Activated CD8-positive, alpha-beta T cell treated with anti-CD3 and anti-CD28 coated beads for 36 hours (primary cell): ENCODE data around the gene HDAC8. TPM values are rescaled to one million over a fixed set of nuclear protein-coding genes. Genes with fewer than 3 reads are reported as not detected.

Experiments used
- ATAC-seq: fragments of 200-7000 bp; cut with Tn5 transposase; one replicate; pipeline ENCODE4 v1.10.0; 2021; ENCODE audit warnings: mild to moderate bottlenecking, moderate library complexity
- CTCF ChIA-PET: fragments of 350-600 bp; sonication (Branson Sonifier 250); formaldehyde crosslinking; loops from one replicate; lab custom pipeline; 2021; ENCODE audit warnings: antibody characterized with exemption; lab: Charles Lee
- POLR2A ChIA-PET: fragments of 350-600 bp; sonication (Branson Sonifier 250); formaldehyde crosslinking; loops from one replicate; lab custom pipeline; 2021; ENCODE audit warnings: antibody characterized with exemption; lab: Charles Lee
- DNase-seq: peaks from one replicate; pipeline ENCODE4 v3.0.0-alpha.2; 2020
- H3K27ac Mint-ChIP-seq: one replicate; pipeline ENCODE4 v1.8.0; 2021; ENCODE audit warnings: mild to moderate bottlenecking, mixed read lengths
- H3K27me3 Mint-ChIP-seq: one replicate; pipeline ENCODE4 v1.8.0; 2021; ENCODE audit warnings: mixed read lengths
- H3K36me3 Mint-ChIP-seq: one replicate; pipeline ENCODE4 v1.8.0; 2021; ENCODE audit warnings: low read depth, mixed read lengths
- H3K4me1 Mint-ChIP-seq: one replicate; pipeline ENCODE4 v1.8.0; 2021; ENCODE audit warnings: low read depth, mixed read lengths
- H3K4me3 Mint-ChIP-seq: one replicate; pipeline ENCODE4 v1.8.0; 2021; ENCODE audit warnings: mild to moderate bottlenecking, moderate library complexity, mixed read lengths
- H3K9me3 Mint-ChIP-seq: one replicate; pipeline ENCODE4 v1.8.0; 2021; ENCODE audit warnings: mixed read lengths
- CTCF ChIP-seq: fragments of 200-600 bp; IDR thresholded peaks from one replicate; pipeline ENCODE4 v1.8.0; 2022; ENCODE audit warnings: antibody characterized with exemption, mild to moderate bottlenecking
- intact Hi-C: fragments of 100-400 bp; cut with micrococcal nuclease; formaldehyde crosslinking; loops from one replicate; pipeline ENCODE4 v1.10.0; 2022
- total RNA-seq, 2 experiments: library from RNA; stranded (reverse); gene quantifications; one replicate each; pipeline ENCODE4 v1.2.3, GENCODE V29; 2021

HDAC8 gene
- total RNA-seq, 2 experiments from 2014 or later, result 14.6 to 17.8 TPM

- Mint-ChIP-seq H3K36me3 (peaks cover 5% of the 10 kb centered on the region), H3K27me3 (no peaks in the 10 kb centered on the region), H3K4me1 (no peaks in the 10 kb centered on the region), H3K4me3 (no peak overlapping the region), H3K9me3 (no peaks in the 10 kb centered on the region), H3K27ac (no peak overlapping the region)
- ATAC-seq (no peak), DNase-seq (no peak)
- POLR2A ChIA-PET, result no interaction called here
- TF ChIP-seq CTCF, result no peak
- CTCF ChIA-PET, result no interaction called here
- intact Hi-C loops, result no loop called here
Observed at GRCh38 chrX:72536542-72536941, 36.1 kb downstream of the HDAC8 start.

GRCh38 chrX:72532366-72532765 lies 40.3 kb downstream of the HDAC8 start:
- no peak for DNase-seq
- no peak overlapping the region for H3K27ac Mint-ChIP-seq
- ATAC-seq, result no peak
- peaks cover 4% of the 10 kb centered on the region for H3K4me1 Mint-ChIP-seq
- H3K9me3 Mint-ChIP-seq, result no peaks in the 10 kb centered on the region
- ChIA-PET POLR2A (no interaction called here), CTCF (no interaction called here)
- no peak overlapping the region for H3K4me3 Mint-ChIP-seq
- no peaks in the 10 kb centered on the region for H3K27me3 Mint-ChIP-seq
- intact Hi-C loops, result no loop called here
- H3K36me3 Mint-ChIP-seq, result peaks cover 12% of the 10 kb centered on the region
- no peak for TF ChIP-seq CTCF

GRCh38 chrX:72526534-72527508 lies 45.8 kb downstream of the HDAC8 start:
- DNase-seq, result no peak
- H3K4me3 Mint-ChIP-seq, result no peak overlapping the region
- H3K27ac Mint-ChIP-seq, result peak overlapping the region; percentile 5

GRCh38 chrX:72498782-72499181 lies 73.9 kb downstream of the HDAC8 start:
- no peaks in the 10 kb centered on the region for H3K4me1 Mint-ChIP-seq
- ATAC-seq, result no peak
- POLR2A ChIA-PET, result no interaction called here

More at GRCh38 chrX:72526534-72527508, 45.8 kb downstream of the HDAC8 start:
- peaks cover 1% of the 10 kb centered on the region for H3K9me3 Mint-ChIP-seq
- no peaks in the 10 kb centered on the region for H3K27me3 Mint-ChIP-seq
- TF ChIP-seq CTCF, result no peak
- H3K36me3 Mint-ChIP-seq, result peaks cover 19% of the 10 kb centered on the region
- no peak for ATAC-seq
- intact Hi-C loops, result no loop called here
- peaks cover 15% of the 10 kb centered on the region for H3K4me1 Mint-ChIP-seq
- ChIA-PET POLR2A (no interaction called here), CTCF (no interaction called here)

More at GRCh38 chrX:72498782-72499181, 73.9 kb downstream of the HDAC8 start:
- Mint-ChIP-seq H3K4me3 (no peak overlapping the region), H3K36me3 (peaks cover 11% of the 10 kb centered on the region), H3K27ac (no peak overlapping the region), H3K9me3 (peaks cover 6% of the 10 kb centered on the region), H3K27me3 (no peaks in the 10 kb centered on the region)
- no peak for TF ChIP-seq CTCF
- intact Hi-C loops, result no loop called here
- DNase-seq, result no peak
- CTCF ChIA-PET, result no interaction called here
